ENCODE data around the gene KCNK3. TPM values are rescaled to one million over a fixed set of nuclear protein-coding genes. Genes with fewer than 3 reads are reported as not detected.
"Not testable (repeated sequence)": the region's sequence is repeated elsewhere in the genome, so short reads cannot be mapped to it uniquely, and the experiment has no call there.

KCNK3 gene
- total RNA-seq, 4 donors from 2014 or later, result 2.0 to 13.9 (median 9.8) TPM

GRCh38 chr2:26658691-26659346 is 33.7 kb upstream of the KCNK3 start:
- no peaks in the 10 kb centered on the region for H3K27me3 ChIP-seq
- no peak overlapping the region for H3K27ac ChIP-seq
- ATAC-seq, result no peak
- H3K9me3 ChIP-seq, result peaks cover 0 to 26% (median 0%) of the 10 kb centered on the region in 3 donors
- no peak for TF ChIP-seq POLR2AphosphoS5 (IDR thresholded peaks at IDR 0.05)
- TF ChIP-seq CTCF (IDR thresholded peaks at IDR 0.05), result no peak
- TF ChIP-seq POLR2A (IDR thresholded peaks at IDR 0.05), result no peak
- TF ChIP-seq EP300 (IDR thresholded peaks at IDR 0.05), result no peak
- H3K4me3 ChIP-seq, result no peak overlapping the region
- H3K4me1 ChIP-seq, result no peaks in the 10 kb centered on the region
- no peaks in the 10 kb centered on the region for H3K36me3 ChIP-seq
- whole genome bisulfite sequencing, 2 donors (ENCODE audit: low coverage in 1 of 2), result 62 to 82% methylated on average over 4 to 6 of the region's 6 CpGs

GRCh38 chr2:26660363-26660962 is 32.1 kb upstream of the KCNK3 start:
- Histone ChIP-seq H3K4me1 (no peaks in the 10 kb centered on the region), H3K36me3 (no peaks in the 10 kb centered on the region), H3K27ac (no peak overlapping the region), H3K27me3 (no peaks in the 10 kb centered on the region), H3K9me3 (peaks cover 0 to 28% (median 0%) of the 10 kb centered on the region in 3 donors), H3K4me3 (no peak overlapping the region)
- 83 to 100% methylated on average over 1 of the region's 1 CpG for WGBS, 2 donors (ENCODE audit: low coverage in 1 of 2)
- TF ChIP-seq POLR2A (IDR thresholded peaks at IDR 0.05) (no peak), EP300 (IDR thresholded peaks at IDR 0.05) (no peak), POLR2AphosphoS5 (IDR thresholded peaks at IDR 0.05) (no peak), CTCF (IDR thresholded peaks at IDR 0.05) (no peak)
- no peak for ATAC-seq

- H3K4me1 ChIP-seq, H3K36me3 ChIP-seq, ATAC-seq, H3K27me3 ChIP-seq, H3K27ac ChIP-seq, H3K4me3 ChIP-seq: not testable (repeated sequence)
- H3K9me3 ChIP-seq, result peaks cover 0 to 14% (median 0%) of the 10 kb centered on the region in 3 donors
- 92% methylated on average over 2 of the region's 21 CpGs; no CpG with 5 or more reads in 1 of the 2 donors for WGBS, 2 donors (ENCODE audit: low coverage in 1 of 2)
These were observed 27.2 kb upstream of the KCNK3 start for GRCh38 chr2:26665296-26665695.

GRCh38 chr2:26666671-26667070 is 25.9 kb upstream of the KCNK3 start:
- WGBS, 2 donors (ENCODE audit: low coverage in 1 of 2), result 80 to 100% methylated on average over 2 of the region's 2 CpGs
- Histone ChIP-seq H3K4me1 (no peaks in the 10 kb centered on the region), H3K27ac (no peak overlapping the region), H3K27me3 (no peaks in the 10 kb centered on the region), H3K9me3 (peaks cover 0 to 7% (median 0%) of the 10 kb centered on the region in 3 donors), H3K4me3 (no peak overlapping the region), H3K36me3 (no peaks in the 10 kb centered on the region)
- TF ChIP-seq POLR2A (IDR thresholded peaks at IDR 0.05), result no peak
- no peak for TF ChIP-seq EP300 (IDR thresholded peaks at IDR 0.05)
- no peak for TF ChIP-seq POLR2AphosphoS5 (IDR thresholded peaks at IDR 0.05)
- TF ChIP-seq CTCF (IDR thresholded peaks at IDR 0.05), result no peak
- no peak for ATAC-seq

GRCh38 chr2:26668041-26668440 is 24.5 kb upstream of the KCNK3 start:
- Histone ChIP-seq H3K27ac (no peak overlapping the region), H3K36me3 (no peaks in the 10 kb centered on the region), H3K4me1 (no peaks in the 10 kb centered on the region), H3K4me3 (no peak overlapping the region), H3K9me3 (peaks cover 0 to 7% (median 0%) of the 10 kb centered on the region in 3 donors), H3K27me3 (no peaks in the 10 kb centered on the region)
- ATAC-seq, result no peak
- 84 to 95% methylated on average over 3 of the region's 4 CpGs for WGBS, 2 donors (ENCODE audit: low coverage in 1 of 2)
- no peak for TF ChIP-seq POLR2A (IDR thresholded peaks at IDR 0.05)
- TF ChIP-seq CTCF (IDR thresholded peaks at IDR 0.05), result no peak
- TF ChIP-seq POLR2AphosphoS5 (IDR thresholded peaks at IDR 0.05), result no peak
- TF ChIP-seq EP300 (IDR thresholded peaks at IDR 0.05), result no peak

Measured in gastroesophageal sphincter (tissue), 4 donors.